B cell (primary cell): ENCODE results near the gene DPYSL3. TPM values are rescaled to one million over a fixed set of nuclear protein-coding genes. Genes with fewer than 3 reads are reported as not detected.
"Not testable (repeated sequence)": the region's sequence is repeated elsewhere in the genome, so short reads cannot be mapped to it uniquely, and the experiment has no call there.

Source experiments
- ATAC-seq: fragments of 200-7000 bp; cut with Tn5 transposase; one replicate; pipeline ENCODE4 v1.10.0; 2021; ENCODE audit warnings: low read depth, mild to moderate bottlenecking, moderate number of reproducible peaks, moderate library complexity
- CTCF ChIA-PET: fragments of 350-600 bp; sonication (Branson Sonifier 250); formaldehyde crosslinking; loops from one replicate; lab custom pipeline; 2021; ENCODE audit warnings: antibody characterized with exemption, inconsistent platforms; lab: Charles Lee
- POLR2A ChIA-PET: fragments of 350-600 bp; sonication (Branson Sonifier 250); formaldehyde crosslinking; loops from one replicate; lab custom pipeline; 2021; ENCODE audit warnings: antibody characterized with exemption; lab: Charles Lee
- DNase-seq: peaks from one replicate; pipeline ENCODE4 v3.0.0; 2013
- H2AFZ ChIP-seq: 2 replicates; pipeline ENCODE4 v1.6.1; 2012; ENCODE audit warnings: mild to moderate bottlenecking, low read depth, low read length; ENCODE audit not compliant: insufficient read depth, poor library complexity, severe bottlenecking
- H3K27ac ChIP-seq, 2 donors: 1 replicate in 1 of 2; 2 replicates in 1 of 2; pipeline ENCODE4 v1.5.1; 2012 to 2013; ENCODE audit warnings: low read length in 2 of 2, mild to moderate bottlenecking in 2 of 2, moderate library complexity in 1 of 2
- H3K27me3 ChIP-seq, 4 experiments: fragments of 200-600 bp in 1 of 4; sonication (generic) in 1 of 4; replicated peaks in 1 of 4; 1 replicate in 2 of 4; 2 replicates in 2 of 4; pipeline versions ENCODE4 v1.6.1 to v1.7.0; 2013 to 2016; ENCODE audit warnings: low read length in 3 of 4, mild to moderate bottlenecking in 2 of 4, mixed read lengths in 1 of 4, moderate library complexity in 1 of 4; ENCODE audit not compliant: insufficient read depth in 4 of 4, control insufficient read depth in 3 of 4; ENCODE audit errors: control extremely low read depth in 1 of 4
- H3K36me3 ChIP-seq, 2 experiments: replicated peaks in 1 of 2; 1 replicate in 1 of 2; 2 replicates in 1 of 2; pipeline versions ENCODE4 v1.6.1 to v1.7.1; 2013; ENCODE audit warnings: low read length in 1 of 2; ENCODE audit not compliant: insufficient read depth in 2 of 2, control insufficient read depth in 1 of 2; ENCODE audit errors: control extremely low read depth in 1 of 2, extremely low read depth in 1 of 2
- H3K4me1 ChIP-seq, 2 donors: fragments of 200-600 bp in 1 of 2; sonication (generic) in 1 of 2; 1 replicate in 1 of 2; 2 replicates in 1 of 2; pipeline versions ENCODE4 v1.5.1 to v1.6.1; 2013 to 2017; ENCODE audit warnings: low read length in 2 of 2; ENCODE audit not compliant: control insufficient read depth in 2 of 2, insufficient read depth in 2 of 2
- H3K4me2 ChIP-seq: replicated peaks from 2 replicates; pipeline ENCODE3; 2012; ENCODE audit warnings: mild to moderate bottlenecking, low read depth, low read length; ENCODE audit not compliant: poor library complexity, severe bottlenecking
- H3K4me3 ChIP-seq, 5 experiments: fragments of 200-600 bp in 1 of 5; sonication (generic) in 1 of 5; 1 replicate in 3 of 5; 2 replicates in 2 of 5; pipeline versions ENCODE4 v1.5.1 to v1.7.0; 2011 to 2016; ENCODE audit warnings: low read length in 4 of 5, mild to moderate bottlenecking in 4 of 5, low read depth in 2 of 5, control low read depth in 1 of 5, moderate library complexity in 1 of 5; ENCODE audit not compliant: insufficient read depth in 1 of 5; ENCODE audit errors: control extremely low read depth in 1 of 5, extremely low read depth in 1 of 5
- H3K79me2 ChIP-seq: fragments of 200-600 bp; sonication (generic); one replicate; pipeline ENCODE4 v1.6.0; 2016; ENCODE audit warnings: low read length; ENCODE audit not compliant: control insufficient read depth, insufficient read depth
- H3K9ac ChIP-seq: fragments of 200-600 bp; sonication (generic); 2 replicates; pipeline ENCODE4 v1.6.1; 2017; ENCODE audit warnings: mild to moderate bottlenecking, low read length, moderate library complexity
- H3K9me3 ChIP-seq, 3 donors: one replicate each; pipeline versions ENCODE4 v1.6.1 to v1.7.1; 2013; ENCODE audit warnings: low read length in 2 of 3; ENCODE audit not compliant: control insufficient read depth in 2 of 3, insufficient read depth in 1 of 3; ENCODE audit errors: control extremely low read depth in 1 of 3
- H4K20me1 ChIP-seq: 2 replicates; pipeline ENCODE4 v1.6.0; 2012; ENCODE audit warnings: mild to moderate bottlenecking, low read length; ENCODE audit not compliant: insufficient read depth, control insufficient read depth, poor library complexity, severe bottlenecking
- H3K27ac Mint-ChIP-seq: one replicate; pipeline ENCODE4 v1.8.0; 2021; ENCODE audit warnings: mixed read lengths
- H3K27me3 Mint-ChIP-seq: one replicate; pipeline ENCODE4 v1.8.0; 2021; ENCODE audit warnings: mixed read lengths
- H3K4me1 Mint-ChIP-seq: one replicate; pipeline ENCODE4 v1.8.0; 2021; ENCODE audit warnings: mixed read lengths
- H3K4me3 Mint-ChIP-seq: one replicate; pipeline ENCODE4 v1.8.0; 2021; ENCODE audit warnings: mixed read lengths
- H3K9me3 Mint-ChIP-seq: one replicate; pipeline ENCODE4 v1.8.0; 2022; ENCODE audit warnings: mixed read lengths; ENCODE audit not compliant: insufficient read depth
- CTCF ChIP-seq: fragments of 200-600 bp; IDR thresholded peaks from one replicate; pipeline ENCODE4 v1.8.0; 2022; ENCODE audit warnings: antibody characterized with exemption, mild to moderate bottlenecking
- EZH2 ChIP-seq: IDR thresholded peaks from 2 replicates; pipeline ENCODE4 v1.6.1; 2012; ENCODE audit warnings: borderline replicate concordance, low read depth, mild to moderate bottlenecking, moderate library complexity, low read length; ENCODE audit not compliant: insufficient read depth, poor library complexity, severe bottlenecking
- WGBS: methylation state at CpG from one replicate; pipeline ENCODE4 v1.1.5; 2013; ENCODE audit warnings: missing lambda C conversion rate; ENCODE audit not compliant: insufficient coverage; 5-methylcytosine and 5-hydroxymethylcytosine counted together
- intact Hi-C: fragments of 100-400 bp; cut with micrococcal nuclease; formaldehyde crosslinking; loops from one replicate; pipeline ENCODE4 v1.10.0; 2022
- polyA plus RNA-seq: library from polyadenylated mRNA; depleted of rRNA; stranded (reverse); fragments of >200 nt; gene quantifications from 2 replicates; pipeline ENCODE4 v1.2.3, GENCODE V29; 2012
- total RNA-seq, 2 donors: library from RNA; stranded (reverse); fragments of 120-200 nt in 1 of 2; gene quantifications; 1 replicate in 1 of 2; 2 replicates in 1 of 2; pipeline versions ENCODE4 v1.2.3 to v1.2.4, GENCODE V29; 2013 to 2022

DPYSL3 gene
- total and polyA plus RNA-seq, 2 donors (not counting 1 experiment from before 2014, with no cell fraction given) = not detected

GRCh38 chr5:147369742-147370374, 140.0 kb downstream of the DPYSL3 start:
- H2AFZ ChIP-seq = no peak overlapping the region
- no peaks in the 10 kb centered on the region for H3K36me3 ChIP-seq
- WGBS = no CpG with 5 or more reads among the region's 2 CpGs
- H4K20me1 ChIP-seq = no peaks in the 10 kb centered on the region
- intact Hi-C loops = no loop called here
- H3K27me3 ChIP-seq = no peaks in the 10 kb centered on the region
- Mint-ChIP-seq H3K9me3 (no peaks in the 10 kb centered on the region), H3K27me3 (no peaks in the 10 kb centered on the region), H3K4me3 (no peak overlapping the region), H3K4me1 (no peaks in the 10 kb centered on the region), H3K27ac (no peak overlapping the region)
- H3K4me2 ChIP-seq = no peak overlapping the region
- ChIA-PET CTCF (no interaction called here), POLR2A (no interaction called here)
- H3K79me2 ChIP-seq = no peaks in the 10 kb centered on the region
- no peak for DNase-seq
- ATAC-seq = no peak
- H3K9me3 ChIP-seq = no peaks in the 10 kb centered on the region
- H3K4me3 ChIP-seq = no peak overlapping the region
- TF ChIP-seq EZH2 (no peak), CTCF (no peak)
- no peaks in the 10 kb centered on the region for H3K4me1 ChIP-seq
- no peak overlapping the region for H3K9ac ChIP-seq
- no peak overlapping the region for H3K27ac ChIP-seq

DNA sequence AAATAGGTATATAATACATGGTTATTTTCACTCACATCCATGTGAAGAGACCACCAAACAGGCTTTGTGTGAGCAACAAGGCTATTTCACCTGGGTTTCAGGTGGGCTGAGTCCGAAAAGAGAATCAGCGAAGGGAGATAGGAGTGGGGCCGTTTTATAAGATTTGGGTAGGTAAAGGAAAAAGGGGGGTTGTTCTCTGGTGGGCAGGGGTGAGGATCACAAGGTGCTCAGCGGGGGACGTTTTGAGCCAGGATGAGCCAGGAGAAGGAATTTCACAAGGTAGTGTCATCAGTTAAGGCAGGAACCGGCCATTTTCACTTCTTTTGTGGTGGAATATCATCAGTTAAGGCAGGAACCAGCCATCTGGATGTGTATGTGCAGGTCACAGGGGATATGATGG, 142.5 kb downstream of the DPYSL3 start:
- H3K4me1 Mint-ChIP-seq, H3K9me3 ChIP-seq, H3K4me2 ChIP-seq, H3K27ac ChIP-seq, H3K27ac Mint-ChIP-seq, H4K20me1 ChIP-seq, H3K4me3 Mint-ChIP-seq, DNase-seq, H3K36me3 ChIP-seq, POLR2A ChIA-PET, H3K27me3 ChIP-seq, H3K9me3 Mint-ChIP-seq, H3K27me3 Mint-ChIP-seq, H2AFZ ChIP-seq, H3K4me1 ChIP-seq, ATAC-seq, H3K9ac ChIP-seq, intact Hi-C loops, H3K79me2 ChIP-seq, H3K4me3 ChIP-seq, CTCF ChIA-PET: not testable (repeated sequence)
- WGBS = 93% methylated on average over 6 of the region's 6 CpGs
